ENCODE results near the gene GLI3. TPM values are rescaled to one million over a fixed set of nuclear protein-coding genes. Genes with fewer than 3 reads are reported as not detected.

Gene GLI3
- total and polyA plus RNA-seq, 10 of the 15 experiments (the other 5 are each of a cell fraction or from before 2014, with no cell fraction given), result 0.01 TPM; not detected in 8

DNA sequence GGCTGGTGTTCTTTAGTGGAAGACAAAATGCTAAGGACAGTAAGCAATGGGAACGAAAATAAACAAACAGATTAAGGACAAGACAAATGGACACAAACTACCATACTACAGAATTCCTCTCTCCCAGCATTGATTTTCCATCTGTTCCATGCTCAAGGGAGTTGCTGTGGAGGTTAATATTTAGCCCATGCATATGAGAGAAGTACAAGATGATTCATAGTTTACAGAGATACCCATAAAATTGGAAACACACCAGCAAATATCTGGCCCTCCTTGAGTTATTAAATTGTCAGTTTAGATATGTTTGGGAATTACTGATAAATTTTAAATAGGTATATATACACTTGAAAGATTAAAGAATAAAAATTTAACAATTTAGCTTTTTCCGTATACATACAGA, 69.8 kb downstream of the GLI3 start (continued):
- TF ChIP-seq JUND (IDR thresholded peaks at IDR 0.05; ENCODE audit: low read depth, low read length) (no peak), RCOR1 (conservative IDR thresholded peaks at IDR 0.05; ENCODE audit: low read depth, low read length) (no peak)
- TF ChIP-seq, protein P1, sequence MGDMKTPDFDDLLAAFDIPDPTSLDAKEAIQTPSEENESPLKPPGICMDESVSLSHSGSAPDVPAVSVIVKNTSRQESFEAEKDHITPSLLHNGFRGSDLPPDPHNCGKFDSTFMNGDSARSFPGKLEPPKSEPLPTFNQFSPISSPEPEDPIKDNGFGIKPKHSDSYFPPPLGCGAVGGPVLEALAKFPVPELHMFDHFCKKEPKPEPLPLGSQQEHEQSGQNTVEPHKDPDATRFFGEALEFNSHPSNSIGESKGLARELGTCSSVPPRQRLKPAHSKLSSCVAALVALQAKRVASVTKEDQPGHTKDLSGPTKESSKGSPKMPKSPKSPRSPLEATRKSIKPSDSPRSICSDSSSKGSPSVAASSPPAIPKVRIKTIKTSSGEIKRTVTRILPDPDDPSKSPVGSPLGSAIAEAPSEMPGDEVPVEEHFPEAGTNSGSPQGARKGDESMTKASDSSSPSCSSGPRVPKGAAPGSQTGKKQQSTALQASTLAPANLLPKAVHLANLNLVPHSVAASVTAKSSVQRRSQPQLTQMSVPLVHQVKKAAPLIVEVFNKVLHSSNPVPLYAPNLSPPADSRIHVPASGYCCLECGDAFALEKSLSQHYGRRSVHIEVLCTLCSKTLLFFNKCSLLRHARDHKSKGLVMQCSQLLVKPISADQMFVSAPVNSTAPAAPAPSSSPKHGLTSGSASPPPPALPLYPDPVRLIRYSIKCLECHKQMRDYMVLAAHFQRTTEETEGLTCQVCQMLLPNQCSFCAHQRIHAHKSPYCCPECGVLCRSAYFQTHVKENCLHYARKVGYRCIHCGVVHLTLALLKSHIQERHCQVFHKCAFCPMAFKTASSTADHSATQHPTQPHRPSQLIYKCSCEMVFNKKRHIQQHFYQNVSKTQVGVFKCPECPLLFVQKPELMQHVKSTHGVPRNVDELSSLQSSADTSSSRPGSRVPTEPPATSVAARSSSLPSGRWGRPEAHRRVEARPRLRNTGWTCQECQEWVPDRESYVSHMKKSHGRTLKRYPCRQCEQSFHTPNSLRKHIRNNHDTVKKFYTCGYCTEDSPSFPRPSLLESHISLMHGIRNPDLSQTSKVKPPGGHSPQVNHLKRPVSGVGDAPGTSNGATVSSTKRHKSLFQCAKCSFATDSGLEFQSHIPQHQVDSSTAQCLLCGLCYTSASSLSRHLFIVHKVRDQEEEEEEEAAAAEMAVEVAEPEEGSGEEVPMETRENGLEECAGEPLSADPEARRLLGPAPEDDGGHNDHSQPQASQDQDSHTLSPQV (IDR thresholded peaks at IDR 0.05), result no peak

DNA sequence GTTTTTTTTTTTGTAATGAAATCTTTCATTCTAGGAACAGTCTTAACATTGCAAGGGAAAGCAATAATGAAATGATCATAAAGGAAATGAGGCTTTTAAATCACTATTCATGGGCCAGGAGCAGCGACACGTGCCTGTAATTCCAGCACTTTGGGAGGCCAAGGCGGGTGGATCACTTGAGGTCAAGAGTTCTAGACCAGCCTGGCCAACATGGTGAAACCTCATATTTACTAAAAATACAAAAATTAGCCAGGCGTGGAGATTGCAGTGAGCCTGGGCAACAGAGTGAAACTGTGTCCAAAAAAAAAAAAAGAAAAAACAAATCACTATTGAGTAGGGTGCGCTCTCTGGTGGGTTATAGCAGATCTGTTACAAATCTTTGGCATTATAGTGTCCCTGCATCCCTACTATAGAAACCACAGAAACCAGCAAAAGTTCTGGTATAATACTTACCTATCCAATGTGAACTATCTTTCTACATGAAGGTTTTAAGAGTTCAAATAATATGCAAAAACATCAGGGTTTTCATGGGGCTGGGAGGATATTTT, 72.1 kb downstream of the GLI3 start:
- DNase-seq (ENCODE audit: low read depth, low spot score) (no peak), ATAC-seq (no peak), FAIRE-seq (no peak)
- no peaks in the 10 kb centered on the region for H3K4me1 ChIP-seq (ENCODE audit: control insufficient read depth, insufficient read depth, low read length)
- no peak overlapping the region for H3K27ac ChIP-seq (ENCODE audit: control insufficient read depth, insufficient read depth)
- no peak overlapping the region for H2AFZ ChIP-seq (ENCODE audit: control insufficient read depth, low read depth, low read length)
- no peak overlapping the region for H3K4me3 ChIP-seq
- H4K20me1 ChIP-seq (ENCODE audit: control insufficient read depth, insufficient read depth), result no peaks in the 10 kb centered on the region
- in situ Hi-C loops (cut with MboI), result no loop called here
- no peaks in the 10 kb centered on the region for H3K27me3 ChIP-seq (replicated peaks in 1 of 2; ENCODE audit: control insufficient read depth in 2 of 2, insufficient read depth in 2 of 2, low read length in 1 of 2)
- ChIA-PET RAD21 (ENCODE audit: unreplicated experiment) (no interaction called here), SMC1A (ENCODE audit: uncharacterized antibody, unreplicated experiment) (no interaction called here), CTCF (interaction anchor here (0.6 kb wide), 1 partner anchor 188 kb away, joined by 5 read pairs; no protein-coding TSS in a partner anchor), POLR2A (no interaction called here)
- 0% methylated on average over 5 of the region's 5 CpGs for WGBS (ENCODE audit: insufficient coverage, insufficient replicate concordance, low lambda C conversion rate, missing lambda C conversion rate)
- intact Hi-C loops (cut with micrococcal nuclease; ENCODE audit: unreplicated experiment), result no loop called here
- H3K4me2 ChIP-seq (ENCODE audit: control insufficient read depth, insufficient read depth), result no peak overlapping the region
- TF ChIP-seq, protein P2, sequence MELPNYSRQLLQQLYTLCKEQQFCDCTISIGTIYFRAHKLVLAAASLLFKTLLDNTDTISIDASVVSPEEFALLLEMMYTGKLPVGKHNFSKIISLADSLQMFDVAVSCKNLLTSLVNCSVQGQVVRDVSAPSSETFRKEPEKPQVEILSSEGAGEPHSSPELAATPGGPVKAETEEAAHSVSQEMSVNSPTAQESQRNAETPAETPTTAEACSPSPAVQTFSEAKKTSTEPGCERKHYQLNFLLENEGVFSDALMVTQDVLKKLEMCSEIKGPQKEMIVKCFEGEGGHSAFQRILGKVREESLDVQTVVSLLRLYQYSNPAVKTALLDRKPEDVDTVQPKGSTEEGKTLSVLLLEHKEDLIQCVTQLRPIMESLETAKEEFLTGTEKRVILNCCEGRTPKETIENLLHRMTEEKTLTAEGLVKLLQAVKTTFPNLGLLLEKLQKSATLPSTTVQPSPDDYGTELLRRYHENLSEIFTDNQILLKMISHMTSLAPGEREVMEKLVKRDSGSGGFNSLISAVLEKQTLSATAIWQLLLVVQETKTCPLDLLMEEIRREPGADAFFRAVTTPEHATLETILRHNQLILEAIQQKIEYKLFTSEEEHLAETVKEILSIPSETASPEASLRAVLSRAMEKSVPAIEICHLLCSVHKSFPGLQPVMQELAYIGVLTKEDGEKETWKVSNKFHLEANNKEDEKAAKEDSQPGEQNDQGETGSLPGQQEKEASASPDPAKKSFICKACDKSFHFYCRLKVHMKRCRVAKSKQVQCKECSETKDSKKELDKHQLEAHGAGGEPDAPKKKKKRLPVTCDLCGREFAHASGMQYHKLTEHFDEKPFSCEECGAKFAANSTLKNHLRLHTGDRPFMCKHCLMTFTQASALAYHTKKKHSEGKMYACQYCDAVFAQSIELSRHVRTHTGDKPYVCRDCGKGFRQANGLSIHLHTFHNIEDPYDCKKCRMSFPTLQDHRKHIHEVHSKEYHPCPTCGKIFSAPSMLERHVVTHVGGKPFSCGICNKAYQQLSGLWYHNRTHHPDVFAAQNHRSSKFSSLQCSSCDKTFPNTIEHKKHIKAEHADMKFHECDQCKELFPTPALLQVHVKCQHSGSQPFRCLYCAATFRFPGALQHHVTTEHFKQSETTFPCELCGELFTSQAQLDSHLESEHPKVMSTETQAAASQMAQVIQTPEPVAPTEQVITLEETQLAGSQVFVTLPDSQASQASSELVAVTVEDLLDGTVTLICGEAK (IDR thresholded peaks at IDR 0.05; ENCODE audit: borderline replicate concordance), result no peak
- no peak for TF ChIP-seq POLR2AphosphoS5 (IDR thresholded peaks at IDR 0.05; ENCODE audit: low read length)
- TF ChIP-seq TCF7 (IDR thresholded peaks at IDR 0.05; ENCODE audit: borderline replicate concordance), result no peak
- no peak for TF ChIP-seq TCF3 (IDR thresholded peaks at IDR 0.05; ENCODE audit: borderline replicate concordance, insufficient read depth, low read depth, low read length)
- TF ChIP-seq, protein P3, sequence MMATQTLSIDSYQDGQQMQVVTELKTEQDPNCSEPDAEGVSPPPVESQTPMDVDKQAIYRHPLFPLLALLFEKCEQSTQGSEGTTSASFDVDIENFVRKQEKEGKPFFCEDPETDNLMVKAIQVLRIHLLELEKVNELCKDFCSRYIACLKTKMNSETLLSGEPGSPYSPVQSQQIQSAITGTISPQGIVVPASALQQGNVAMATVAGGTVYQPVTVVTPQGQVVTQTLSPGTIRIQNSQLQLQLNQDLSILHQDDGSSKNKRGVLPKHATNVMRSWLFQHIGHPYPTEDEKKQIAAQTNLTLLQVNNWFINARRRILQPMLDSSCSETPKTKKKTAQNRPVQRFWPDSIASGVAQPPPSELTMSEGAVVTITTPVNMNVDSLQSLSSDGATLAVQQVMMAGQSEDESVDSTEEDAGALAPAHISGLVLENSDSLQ (IDR thresholded peaks at IDR 0.05), result no peak
- TF ChIP-seq HCFC1 (IDR thresholded peaks at IDR 0.05; ENCODE audit: low read length), result no peak
- no peak for TF ChIP-seq ZNF207 (IDR thresholded peaks at IDR 0.05; ENCODE audit: borderline replicate concordance)
- TF ChIP-seq NFIC (IDR thresholded peaks at IDR 0.05; ENCODE audit: low read depth, low read length), result no peak
- no peak for TF ChIP-seq CBX5 (IDR thresholded peaks at IDR 0.05; ENCODE audit: low read depth)
- TF ChIP-seq SMC3 (IDR thresholded peaks at IDR 0.05; ENCODE audit: borderline replicate concordance, low read length), result no peak
- no peak for TF ChIP-seq GABPA (IDR thresholded peaks at IDR 0.05; ENCODE audit: low read depth)
- H3K9ac ChIP-seq (ENCODE audit: control insufficient read depth, insufficient read depth, low read length), result no peak overlapping the region
- H3K9me3 ChIP-seq (replicated peaks; ENCODE audit: control insufficient read depth, insufficient read depth, low read length), result no peaks in the 10 kb centered on the region
- no TSS peak for BruUV-seq (replicated peaks)
- H3K79me2 ChIP-seq (ENCODE audit: control insufficient read depth, insufficient read depth, low read length), result no peaks in the 10 kb centered on the region
- H3K36me3 ChIP-seq (ENCODE audit: control insufficient read depth in 2 of 2, insufficient read depth in 2 of 2, low read length in 1 of 2), result no peaks in the 10 kb centered on the region

Data from GM12878 (cell line).